Endothelial cell (in vitro differentiated cells): ENCODE results near the gene SPATA20. TPM values are rescaled to one million over a fixed set of nuclear protein-coding genes. Genes with fewer than 3 reads are reported as not detected.

ENCODE experiments used
- DNase-seq: peaks from one replicate; pipeline ENCODE4 v3.0.0; 2021; ENCODE audit warnings: low spot score
- H3K27ac Mint-ChIP-seq: one replicate; pipeline ENCODE4 v1.8.0; 2021; ENCODE audit warnings: mixed read lengths, inconsistent platforms; ENCODE audit not compliant: unreplicated experiment
- H3K27me3 Mint-ChIP-seq: one replicate; pipeline ENCODE4 v1.8.0; 2021; ENCODE audit warnings: mild to moderate bottlenecking, moderate library complexity, mixed read lengths, inconsistent platforms; ENCODE audit not compliant: unreplicated experiment
- H3K36me3 Mint-ChIP-seq: one replicate; pipeline ENCODE4 v1.8.0; 2021; ENCODE audit warnings: mild to moderate bottlenecking, low read depth, mixed read lengths, inconsistent platforms; ENCODE audit not compliant: unreplicated experiment
- H3K4me1 Mint-ChIP-seq: one replicate; pipeline ENCODE4 v1.8.0; 2021; ENCODE audit warnings: mild to moderate bottlenecking, mixed read lengths, inconsistent platforms; ENCODE audit not compliant: unreplicated experiment
- H3K4me3 Mint-ChIP-seq: one replicate; pipeline ENCODE4 v1.8.0; 2021; ENCODE audit warnings: mild to moderate bottlenecking, mixed read lengths, inconsistent platforms; ENCODE audit not compliant: unreplicated experiment
- H3K9me3 Mint-ChIP-seq: one replicate; pipeline ENCODE4 v1.8.0; 2021; ENCODE audit warnings: mixed read lengths, inconsistent platforms; ENCODE audit not compliant: unreplicated experiment
- CTCF ChIP-seq: fragments of 200-600 bp; sonication (generic); IDR thresholded peaks from one replicate; pipeline ENCODE4 v1.5.0; 2021; ENCODE audit warnings: antibody characterized with exemption; ENCODE audit not compliant: unreplicated experiment
- total RNA-seq: library from RNA; stranded (reverse); fragmentation: NEBNext Ultra II Directional; extraction: Animal tissue kit (Norgen Biotek cat#: 25700); gene quantifications from one replicate; pipeline ENCODE4 v1.2.1, GENCODE V29; 2021; ENCODE audit not compliant: unreplicated experiment

Gene SPATA20
- total RNA-seq, 1 donor from 2014 or later = 72.5 TPM

- Mint-ChIP-seq H3K9me3 (no peaks in the 10 kb centered on the region), H3K36me3 (no peaks in the 10 kb centered on the region), H3K4me1 (peaks cover 3% of the 10 kb centered on the region), H3K27me3 (peaks cover 10% of the 10 kb centered on the region), H3K4me3 (no peak overlapping the region), H3K27ac (no peak overlapping the region)
- TF ChIP-seq CTCF = no peak
- DNase-seq = no peak
Measured at GRCh38 chr17:50545311-50545710, 1.7 kb upstream of the SPATA20 start.

- Mint-ChIP-seq H3K27ac (no peak overlapping the region), H3K4me3 (peak overlapping the region; percentile 14), H3K9me3 (no peaks in the 10 kb centered on the region), H3K4me1 (peaks cover 3% of the 10 kb centered on the region), H3K27me3 (peaks cover 10% of the 10 kb centered on the region), H3K36me3 (no peaks in the 10 kb centered on the region)
- TF ChIP-seq CTCF = no peak
- DNase-seq = no peak
Measured at GRCh38 chr17:50546701-50547034, 306 bp upstream of the SPATA20 start.

- H3K27ac Mint-ChIP-seq = no peak overlapping the region
- no peaks in the 10 kb centered on the region for H3K9me3 Mint-ChIP-seq
- no peak for TF ChIP-seq CTCF
- peaks cover 4% of the 10 kb centered on the region for H3K36me3 Mint-ChIP-seq
- H3K4me3 Mint-ChIP-seq = peak overlapping the region; percentile 74
- DNase-seq = no peak
- H3K4me1 Mint-ChIP-seq = peaks cover 3% of the 10 kb centered on the region
- peaks cover 14% of the 10 kb centered on the region for H3K27me3 Mint-ChIP-seq
Measured at GRCh38 chr17:50547736-50548083, 736 bp downstream of the SPATA20 start.

- DNase-seq = no peak
- Mint-ChIP-seq H3K4me1 (peaks cover 3% of the 10 kb centered on the region), H3K36me3 (peaks cover 8% of the 10 kb centered on the region), H3K27ac (no peak overlapping the region), H3K4me3 (no peak overlapping the region), H3K27me3 (peaks cover 17% of the 10 kb centered on the region), H3K9me3 (no peaks in the 10 kb centered on the region)
- no peak for TF ChIP-seq CTCF
Measured at GRCh38 chr17:50548831-50549230, 1.9 kb downstream of the SPATA20 start.

GRCh38 chr17:50549256-50549941 is 2.4 kb downstream of the SPATA20 start:
- peaks cover 14% of the 10 kb centered on the region for H3K27me3 Mint-ChIP-seq
- no peak overlapping the region for H3K27ac Mint-ChIP-seq

More at GRCh38 chr17:50549256-50549941, 2.4 kb downstream of the SPATA20 start:
- no peak for TF ChIP-seq CTCF
- Mint-ChIP-seq H3K4me3 (no peak overlapping the region), H3K9me3 (no peaks in the 10 kb centered on the region), H3K4me1 (peaks cover 3% of the 10 kb centered on the region), H3K36me3 (peaks cover 9% of the 10 kb centered on the region)
- DNase-seq = no peak
